Right cardiac atrium (tissue), 5 donors: ENCODE data around the gene BCO1. TPM values are rescaled to one million over a fixed set of nuclear protein-coding genes. Genes with fewer than 3 reads are reported as not detected.

ENCODE experiments used
- ATAC-seq, 2 donors: fragments of 200-7000 bp; cut with Tn5 transposase; one replicate each; pipeline versions ENCODE4 v1.8.0 to v1.9.1; 2020; ENCODE audit warnings: moderate library complexity in 2 of 2, mild to moderate bottlenecking in 1 of 2
- DNase-seq, 3 donors: peaks; one replicate each; pipeline ENCODE4 v3.0.0-alpha.2; 2020
- H3K27ac ChIP-seq: one replicate; pipeline ENCODE4 v1.5.1; 2013; ENCODE audit warnings: mild to moderate bottlenecking, low read length, control low read depth, moderate library complexity
- H3K27me3 ChIP-seq: one replicate; pipeline ENCODE4 v1.6.1; 2013; ENCODE audit not compliant: control insufficient read depth, insufficient read depth
- H3K4me1 ChIP-seq: one replicate; pipeline ENCODE4 v1.6.1; 2013; ENCODE audit warnings: low read length; ENCODE audit not compliant: control insufficient read depth, insufficient read depth
- H3K4me3 ChIP-seq: one replicate; pipeline ENCODE4 v1.5.1; 2013; ENCODE audit warnings: low read length, control low read depth
- H3K9me3 ChIP-seq: one replicate; pipeline ENCODE4 v1.6.1; 2013; ENCODE audit warnings: low read length; ENCODE audit not compliant: control insufficient read depth
- WGBS: extraction: QIAGEN DNeasy Blood & Tissue Kit; methylation state at CpG from one replicate; pipeline ENCODE4 v1.1.7; 2013; 5-methylcytosine and 5-hydroxymethylcytosine counted together
- intact Hi-C, 4 donors: fragments of 100-400 bp; cut with DNase I; formaldehyde crosslinking; loops; one replicate each; pipeline versions ENCODE4 v1.11.0 to v1.14.0; 2022 to 2023
- polyA plus RNA-seq: library from polyadenylated mRNA; stranded (reverse); fragments of 200-250 nt; gene quantifications from one replicate; pipeline ENCODE4 v1.2.3, GENCODE V29; 2013
- total RNA-seq, 4 donors: library from RNA; stranded (reverse); fragmentation: NEBNext Ultra II Directional; extraction: Animal tissue kit (Norgen Biotek cat#: 25700); gene quantifications; one replicate each; pipeline ENCODE4 v1.2.1, GENCODE V29; 2021
- donor health status: healthy with polysubstance abuse.
- donor health status: DM: no; HTN: yes; CAD: no.
- donor health status: DM: no; HTN: no; CAD: no.
- donor health status: DM: no; HTN: yes; CAD: no; lungs with severe emphysema.
- donor health status: DM: yes; HTN: yes; CAD: no.

The BCO1 gene
- total and polyA plus RNA-seq, 5 donors, result not detected

DNA sequence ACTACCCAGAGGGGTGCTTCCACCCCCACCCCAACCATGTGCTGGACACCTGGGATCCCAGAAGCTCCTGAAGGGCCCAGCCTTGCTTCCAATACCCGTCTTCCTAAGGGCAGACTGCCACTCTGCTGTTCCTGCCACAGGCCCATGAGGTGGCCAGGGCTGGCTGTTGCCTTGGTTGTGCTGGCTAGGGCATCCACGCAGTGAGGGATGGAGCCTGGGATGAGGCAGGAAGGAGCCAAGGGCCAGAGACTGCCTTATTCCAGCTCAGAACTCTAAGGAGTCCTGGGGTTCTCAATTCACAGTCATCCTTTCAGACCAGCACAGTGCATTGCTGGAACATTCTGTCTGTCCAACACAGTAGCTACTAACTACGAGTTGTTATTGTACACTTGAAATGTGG, 37.8 kb downstream of the BCO1 start:
- H3K4me1 ChIP-seq, result no peaks in the 10 kb centered on the region
- intact Hi-C loops, result no loop called here
- H3K4me3 ChIP-seq, result no peak overlapping the region
- no peak for DNase-seq
- 93% methylated on average over 3 of the region's 3 CpGs for WGBS
- ATAC-seq, result no peak
- H3K9me3 ChIP-seq, result no peaks in the 10 kb centered on the region
- H3K27me3 ChIP-seq, result no peaks in the 10 kb centered on the region
- H3K27ac ChIP-seq, result no peak overlapping the region

DNA sequence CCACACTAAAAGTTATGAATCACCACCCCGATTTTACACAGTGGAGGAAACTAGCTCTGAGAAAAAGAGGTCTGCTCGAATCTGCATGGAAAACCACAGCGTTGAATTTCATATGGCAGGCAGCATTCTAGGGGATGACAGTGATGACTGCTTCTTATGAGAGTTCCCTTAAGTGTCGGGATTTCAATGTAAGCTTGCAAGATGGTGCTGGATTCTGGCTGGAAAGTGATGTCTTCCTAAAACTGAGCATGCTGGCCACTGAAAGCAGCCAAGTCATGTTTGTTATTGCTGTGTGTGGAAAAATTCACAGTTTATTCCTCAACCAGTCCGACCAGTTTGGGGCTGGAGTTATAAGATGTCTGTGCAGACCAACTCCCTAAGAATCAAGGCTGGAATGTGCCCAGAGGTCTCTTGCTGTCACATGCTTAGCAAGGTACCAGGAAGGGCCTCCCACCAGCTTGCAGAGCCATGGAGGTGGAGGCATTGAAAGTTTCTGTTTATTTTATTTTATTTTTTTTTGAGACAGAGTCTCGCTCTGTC, 39.1 kb downstream of the BCO1 start:
- no peak for DNase-seq
- intact Hi-C loops, result no loop called here
- no peaks in the 10 kb centered on the region for H3K27me3 ChIP-seq
- H3K9me3 ChIP-seq, result no peaks in the 10 kb centered on the region
- ATAC-seq, result no peak
- 82% methylated on average over 6 of the region's 6 CpGs for WGBS
- no peak overlapping the region for H3K27ac ChIP-seq
- no peak overlapping the region for H3K4me3 ChIP-seq
- H3K4me1 ChIP-seq, result no peaks in the 10 kb centered on the region

DNA sequence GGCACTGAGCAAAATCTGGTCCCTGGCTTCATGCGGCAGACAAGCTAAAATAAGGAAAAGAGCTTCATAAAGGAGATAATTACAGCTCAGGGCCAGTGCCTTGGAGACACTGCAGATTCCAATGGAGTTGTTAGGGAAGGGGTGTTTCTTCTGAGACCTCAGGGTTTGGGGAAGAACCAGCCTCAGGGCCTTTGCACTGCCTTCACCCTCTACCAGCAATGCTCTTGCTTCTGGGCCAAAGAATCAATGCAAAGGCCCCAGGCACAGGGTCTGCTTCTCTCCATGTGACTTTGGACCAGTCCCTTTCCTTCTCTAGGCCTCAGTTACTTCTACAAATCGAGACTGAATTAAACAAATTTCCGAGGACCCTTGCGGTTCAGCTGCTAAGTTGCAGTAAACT, 40.0 kb downstream of the BCO1 start:
- ATAC-seq (no peak), DNase-seq (no peak)
- no peak overlapping the region for H3K4me3 ChIP-seq
- 94% methylated on average over 4 of the region's 4 CpGs for WGBS
- H3K27ac ChIP-seq, result no peak overlapping the region
- no peaks in the 10 kb centered on the region for H3K27me3 ChIP-seq
- intact Hi-C loops, result no loop called here
- H3K4me1 ChIP-seq, result no peaks in the 10 kb centered on the region
- no peaks in the 10 kb centered on the region for H3K9me3 ChIP-seq

DNA sequence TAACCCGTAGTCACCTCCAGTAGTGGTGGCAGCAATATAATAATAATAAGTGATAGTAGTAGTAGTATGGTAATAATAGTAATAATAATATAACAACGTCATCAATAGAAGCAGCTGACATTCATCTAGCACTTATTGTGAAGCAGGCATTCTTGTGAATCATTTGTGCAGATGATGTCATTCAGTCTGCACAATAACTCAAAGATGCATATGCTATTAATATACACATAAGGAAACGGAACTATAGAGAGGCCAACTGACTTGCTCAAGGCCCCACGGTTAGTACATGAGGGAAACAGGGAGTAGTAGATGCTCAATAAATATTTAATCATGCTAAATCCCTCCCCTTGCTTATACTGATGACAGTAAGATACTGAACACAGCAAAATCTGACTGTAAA, 40.9 kb downstream of the BCO1 start:
- DNase-seq (no peak), ATAC-seq (no peak)
- no peaks in the 10 kb centered on the region for H3K4me1 ChIP-seq
- 47% methylated on average over 4 of the region's 4 CpGs for WGBS
- no peak overlapping the region for H3K27ac ChIP-seq
- intact Hi-C loops, result no loop called here
- no peaks in the 10 kb centered on the region for H3K27me3 ChIP-seq
- H3K4me3 ChIP-seq, result no peak overlapping the region
- H3K9me3 ChIP-seq, result no peaks in the 10 kb centered on the region

DNA sequence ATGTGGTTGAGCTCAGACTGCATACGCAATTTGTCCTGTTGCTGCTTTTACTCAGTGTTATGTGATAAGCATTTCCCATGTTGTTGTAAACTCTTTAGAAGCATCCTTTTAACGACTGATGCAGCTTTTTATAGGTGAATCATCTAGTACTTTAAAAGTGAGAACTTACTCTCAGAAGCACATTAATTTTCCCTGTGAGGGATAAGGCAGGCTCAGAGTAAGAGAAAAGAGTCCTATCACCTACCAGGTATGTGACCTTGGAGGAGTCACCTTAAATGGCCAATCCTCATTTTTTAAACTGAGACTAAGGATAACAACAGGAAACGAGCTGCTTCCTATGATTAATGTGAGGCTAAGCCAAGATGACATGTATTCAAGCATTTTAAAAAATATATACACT, 41.9 kb downstream of the BCO1 start:
- 51% methylated on average over 3 of the region's 3 CpGs for WGBS
- Histone ChIP-seq H3K27me3 (no peaks in the 10 kb centered on the region), H3K9me3 (no peaks in the 10 kb centered on the region), H3K4me1 (no peaks in the 10 kb centered on the region), H3K4me3 (no peak overlapping the region), H3K27ac (no peak overlapping the region)
- intact Hi-C loops, result no loop called here
- ATAC-seq (no peak), DNase-seq (no peak)

DNA sequence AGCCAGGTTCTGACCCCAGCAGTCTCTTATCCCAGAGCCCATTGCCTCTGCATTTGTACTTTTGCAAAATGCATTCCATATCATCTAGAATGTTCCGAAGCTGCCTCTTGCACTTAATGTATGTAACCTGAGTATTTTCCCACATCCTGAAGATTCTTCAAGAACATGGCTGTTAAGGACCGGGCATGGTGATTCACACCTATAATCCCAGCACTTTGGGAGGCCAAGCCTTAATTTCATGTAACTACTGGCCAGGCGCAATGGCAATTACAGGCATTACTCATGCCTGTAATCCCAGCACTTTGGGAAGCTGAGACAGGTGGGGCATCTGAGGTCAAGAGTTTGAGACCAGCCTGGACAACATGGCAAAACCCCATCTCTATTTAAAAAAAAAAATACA, 44.6 kb downstream of the BCO1 start:
- Histone ChIP-seq H3K9me3 (no peaks in the 10 kb centered on the region), H3K27ac (no peak overlapping the region), H3K27me3 (no peaks in the 10 kb centered on the region), H3K4me3 (no peak overlapping the region), H3K4me1 (no peaks in the 10 kb centered on the region)
- intact Hi-C loops, result no loop called here
- DNase-seq (no peak), ATAC-seq (no peak)
- 93% methylated on average over 3 of the region's 3 CpGs for WGBS

DNA sequence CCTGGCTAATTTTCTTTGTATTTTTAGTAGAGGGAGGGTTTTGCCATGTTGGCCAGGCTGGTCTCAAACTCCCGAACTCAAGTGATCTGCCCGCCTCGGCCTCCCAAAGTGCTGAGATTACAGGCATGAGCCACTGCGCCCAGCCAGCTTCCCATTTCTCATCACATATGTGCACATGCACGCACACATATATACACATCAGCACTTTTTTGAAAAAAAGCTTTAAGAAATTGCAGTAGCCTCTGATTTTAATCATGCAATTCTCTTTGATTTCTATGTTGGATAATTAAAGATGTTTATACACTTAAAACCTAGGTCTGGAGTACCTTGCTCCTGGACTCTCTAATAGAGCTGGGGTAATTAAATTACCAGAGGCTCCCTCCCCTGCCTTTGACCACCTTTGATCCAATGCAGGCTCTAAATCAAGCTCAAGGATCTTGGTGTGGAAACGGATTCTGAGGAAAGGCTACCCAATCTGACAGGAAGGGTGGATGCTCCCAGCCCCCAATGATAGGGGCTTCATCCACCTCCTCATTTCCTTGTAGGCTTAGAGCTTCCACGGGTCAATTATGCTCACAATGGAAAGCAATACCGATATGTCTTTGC, 46.6 kb downstream of the BCO1 start:
- ATAC-seq, result no peak
- WGBS, result 77% methylated on average over 8 of the region's 8 CpGs
- Histone ChIP-seq H3K4me3 (no peak overlapping the region), H3K4me1 (no peaks in the 10 kb centered on the region), H3K27ac (no peak overlapping the region), H3K9me3 (no peaks in the 10 kb centered on the region), H3K27me3 (no peaks in the 10 kb centered on the region)
- no peak for DNase-seq
- intact Hi-C loops, result no loop called here

DNA sequence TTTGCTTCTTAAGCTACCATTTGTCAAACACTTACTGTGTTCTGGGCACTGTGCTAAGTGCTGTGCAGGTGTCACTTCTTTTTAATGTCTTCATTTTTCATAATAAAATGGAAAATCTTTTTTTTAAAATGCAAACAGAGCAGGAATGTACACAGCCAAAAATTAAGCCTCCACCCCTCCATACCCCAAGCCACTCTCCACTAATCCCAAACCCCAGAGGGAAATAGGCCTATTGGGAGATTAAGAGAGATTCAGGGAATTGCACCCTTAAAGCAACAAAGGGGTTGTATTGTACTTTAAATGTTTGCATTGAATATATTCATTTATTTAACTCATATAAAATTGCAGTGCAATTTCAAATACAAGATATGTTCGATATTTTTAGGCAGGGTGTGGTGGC, 47.7 kb downstream of the BCO1 start:
- Histone ChIP-seq H3K4me1 (no peaks in the 10 kb centered on the region), H3K27me3 (no peaks in the 10 kb centered on the region), H3K4me3 (no peak overlapping the region), H3K9me3 (no peaks in the 10 kb centered on the region), H3K27ac (no peak overlapping the region)
- ATAC-seq, result no peak
- DNase-seq, result no peak
- intact Hi-C loops, result no loop called here
- 96% methylated on average over 1 of the region's 1 CpG for WGBS

DNA sequence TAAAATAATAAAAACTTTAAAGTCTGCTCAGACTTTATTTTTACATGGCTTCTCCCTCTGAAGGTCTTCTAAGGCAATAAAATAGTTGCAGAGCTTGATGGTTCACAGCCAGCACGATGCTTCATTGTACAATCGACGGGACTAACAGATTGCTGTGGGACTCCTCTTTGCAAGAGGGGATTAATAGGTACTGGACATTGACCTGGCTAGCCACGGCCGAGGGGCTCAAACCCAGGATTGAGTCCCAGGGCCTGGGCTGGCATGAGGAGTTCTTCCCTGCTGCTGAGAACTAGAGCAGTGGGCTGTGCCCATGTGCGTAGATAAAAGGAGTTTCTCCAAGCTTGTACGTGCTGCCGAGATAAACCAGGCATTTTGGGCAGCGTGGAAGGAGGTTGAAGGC, 52.6 kb downstream of the BCO1 start:
- intact Hi-C loops, result no loop called here
- DNase-seq (no peak), ATAC-seq (no peak)
- Histone ChIP-seq H3K27ac (no peak overlapping the region), H3K27me3 (no peaks in the 10 kb centered on the region), H3K4me3 (no peak overlapping the region), H3K4me1 (no peaks in the 10 kb centered on the region), H3K9me3 (no peaks in the 10 kb centered on the region)
- 82% methylated on average over 9 of the region's 9 CpGs for WGBS

DNA sequence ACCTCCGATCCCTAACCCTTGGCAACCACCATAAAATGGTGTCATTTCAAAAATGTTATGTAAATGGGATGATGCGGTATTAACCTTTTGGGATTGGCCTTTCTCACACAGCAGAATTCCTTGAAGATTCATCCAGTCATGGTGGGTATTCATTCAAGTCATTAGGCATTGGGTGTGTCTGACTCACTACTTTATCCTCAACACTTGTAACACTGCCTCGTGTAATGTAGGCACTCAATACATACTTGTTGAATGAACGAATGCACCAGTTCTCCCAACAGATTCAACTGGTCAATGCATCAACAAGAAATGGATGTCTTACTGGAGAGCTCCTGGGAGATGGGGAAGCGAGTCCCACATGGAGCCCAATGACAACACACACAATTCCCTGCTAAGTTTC, 54.4 kb downstream of the BCO1 start:
- DNase-seq, result no peak
- H3K9me3 ChIP-seq, result no peaks in the 10 kb centered on the region
- ATAC-seq, result no peak
- H3K27ac ChIP-seq, result no peak overlapping the region
- H3K4me1 ChIP-seq, result no peaks in the 10 kb centered on the region
- intact Hi-C loops, result no loop called here
- no peaks in the 10 kb centered on the region for H3K27me3 ChIP-seq
- WGBS, result 89% methylated on average over 5 of the region's 5 CpGs
- H3K4me3 ChIP-seq, result no peak overlapping the region

DNA sequence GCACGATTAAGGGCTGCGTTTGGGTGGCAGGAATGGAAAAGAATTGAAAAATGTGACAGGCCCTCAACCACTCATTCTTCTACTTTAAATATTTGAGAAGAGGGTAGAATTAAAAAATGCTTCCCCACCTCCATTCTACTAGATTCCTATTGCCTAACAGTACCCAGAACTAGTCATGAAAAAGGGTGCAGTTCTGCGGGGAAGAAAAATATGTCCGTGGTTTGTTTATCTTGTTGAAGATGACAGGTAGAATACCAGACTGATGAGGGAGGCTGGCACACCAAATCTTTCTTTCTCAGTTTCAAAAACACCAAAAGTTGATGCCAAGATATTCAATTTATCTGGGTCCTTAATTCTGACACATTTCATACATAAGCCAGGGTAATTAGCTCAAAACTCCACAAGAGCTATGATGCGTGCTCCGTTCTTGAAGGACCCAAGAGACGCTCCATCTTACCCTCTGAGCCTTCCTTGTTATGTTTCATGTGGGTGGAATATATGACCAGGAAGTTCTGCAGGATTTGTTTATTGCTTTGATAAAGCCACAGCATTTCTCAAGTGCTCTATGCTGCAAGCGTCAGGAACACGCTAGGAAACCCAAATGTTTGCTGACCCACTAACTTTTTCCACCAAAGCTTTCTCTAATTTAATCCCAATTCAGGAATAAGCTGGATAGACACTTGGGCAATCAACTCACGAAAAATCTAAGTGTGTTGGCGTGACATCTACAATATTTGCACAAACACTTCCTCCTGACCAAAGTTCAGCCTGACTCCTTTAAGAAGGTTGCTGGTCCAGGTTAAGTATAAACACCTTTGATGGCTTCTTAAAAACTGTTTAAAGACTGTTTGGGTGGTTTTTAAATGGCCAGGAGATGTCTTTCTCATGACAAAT, 55.7 kb downstream of the BCO1 start:
- Histone ChIP-seq H3K27ac (no peak overlapping the region), H3K9me3 (no peaks in the 10 kb centered on the region), H3K27me3 (no peaks in the 10 kb centered on the region), H3K4me3 (no peak overlapping the region), H3K4me1 (no peaks in the 10 kb centered on the region)
- no peak for DNase-seq
- intact Hi-C loops, result no loop called here
- no peak for ATAC-seq
- 76% methylated on average over 11 of the region's 11 CpGs for WGBS
